Peyer's patch (tissue), 4 donors: ENCODE measurements around the gene URB2. TPM values are rescaled to one million over a fixed set of nuclear protein-coding genes. Genes with fewer than 3 reads are reported as not detected.

Experiments used
- DNase-seq, 3 donors: peaks; one replicate each; pipeline ENCODE4 v3.0.0-alpha.2; 2017 to 2019
- H3K27ac ChIP-seq, 4 donors: fragments of 200-600 bp; sonication (generic); one replicate each; pipeline ENCODE4 v1.5.1; 2016 to 2019
- H3K27me3 ChIP-seq, 2 donors: fragments of 200-600 bp; sonication (generic); one replicate each; pipeline ENCODE4 v1.5.1; 2019
- H3K36me3 ChIP-seq, 3 donors: fragments of 200-600 bp; sonication (generic); one replicate each; pipeline ENCODE4 v1.5.1; 2016 to 2019
- H3K4me1 ChIP-seq, 4 donors: fragments of 200-600 bp; sonication (generic); one replicate each; pipeline ENCODE4 v1.5.1; 2016 to 2019
- H3K4me3 ChIP-seq, 4 donors: fragments of 200-600 bp; sonication (generic); 1 replicate in 3 of 4; 2 replicates in 1 of 4; pipeline ENCODE4 v1.5.1; 2016 to 2019; ENCODE audit warnings: mild to moderate bottlenecking in 1 of 4
- H3K9me3 ChIP-seq, 4 donors: fragments of 200-600 bp; sonication (generic); one replicate each; pipeline ENCODE4 v1.5.1; 2016 to 2019; ENCODE audit warnings: mild to moderate bottlenecking in 1 of 4
- POLR2A ChIP-seq, 2 donors: fragments of 450-650 bp; IDR thresholded peaks; one replicate each; pipeline ENCODE4 v1.5.1; 2017; ENCODE audit warnings: antibody characterized with exemption in 2 of 2, mild to moderate bottlenecking in 2 of 2, moderate library complexity in 2 of 2
- total RNA-seq, 4 donors: library from RNA; depleted of rRNA; stranded (reverse); fragments of >200 nt; gene quantifications; one replicate each; pipeline ENCODE4 v1.1.0, GENCODE V29; 2016
- TF ChIP-seq, protein P1 (sequence below), 6 experiments: fragments of 450-650 bp in 4 of 6; fragments of 200-600 bp in 2 of 6; sonication (generic) in 1 of 6; IDR thresholded peaks; one replicate each; pipeline ENCODE4 v1.5.1; 2017 to 2019; ENCODE audit warnings: antibody characterized with exemption in 6 of 6, mild to moderate bottlenecking in 3 of 6, moderate library complexity in 1 of 6

The URB2 gene
- total RNA-seq, 4 donors from 2014 or later, result 3.7 to 10.7 (median 8.3) TPM

DNA sequence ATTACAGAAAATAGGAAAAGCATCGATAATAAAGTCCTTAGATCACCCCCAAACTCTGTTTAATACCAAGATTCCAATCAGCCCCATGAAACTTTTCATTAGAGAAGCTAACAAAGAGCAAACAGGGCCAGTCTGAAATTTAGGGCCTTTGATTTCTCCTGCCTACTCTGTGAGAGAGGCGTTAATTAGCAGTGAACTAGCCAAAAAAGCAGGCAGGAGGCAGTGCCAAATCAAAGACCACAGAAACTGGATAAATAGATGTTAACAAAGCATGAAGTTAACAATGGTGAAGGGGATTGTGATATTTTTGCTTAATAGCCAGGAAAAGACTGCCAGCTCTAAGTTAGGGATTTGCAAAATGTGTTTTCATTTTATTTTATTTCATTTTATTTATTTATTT lies 11.3 kb upstream of the URB2 start:
- TF ChIP-seq, protein P1, sequence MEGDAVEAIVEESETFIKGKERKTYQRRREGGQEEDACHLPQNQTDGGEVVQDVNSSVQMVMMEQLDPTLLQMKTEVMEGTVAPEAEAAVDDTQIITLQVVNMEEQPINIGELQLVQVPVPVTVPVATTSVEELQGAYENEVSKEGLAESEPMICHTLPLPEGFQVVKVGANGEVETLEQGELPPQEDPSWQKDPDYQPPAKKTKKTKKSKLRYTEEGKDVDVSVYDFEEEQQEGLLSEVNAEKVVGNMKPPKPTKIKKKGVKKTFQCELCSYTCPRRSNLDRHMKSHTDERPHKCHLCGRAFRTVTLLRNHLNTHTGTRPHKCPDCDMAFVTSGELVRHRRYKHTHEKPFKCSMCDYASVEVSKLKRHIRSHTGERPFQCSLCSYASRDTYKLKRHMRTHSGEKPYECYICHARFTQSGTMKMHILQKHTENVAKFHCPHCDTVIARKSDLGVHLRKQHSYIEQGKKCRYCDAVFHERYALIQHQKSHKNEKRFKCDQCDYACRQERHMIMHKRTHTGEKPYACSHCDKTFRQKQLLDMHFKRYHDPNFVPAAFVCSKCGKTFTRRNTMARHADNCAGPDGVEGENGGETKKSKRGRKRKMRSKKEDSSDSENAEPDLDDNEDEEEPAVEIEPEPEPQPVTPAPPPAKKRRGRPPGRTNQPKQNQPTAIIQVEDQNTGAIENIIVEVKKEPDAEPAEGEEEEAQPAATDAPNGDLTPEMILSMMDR (IDR thresholded peaks at IDR 0.05), result no peak
- no peak for TF ChIP-seq POLR2A (IDR thresholded peaks at IDR 0.05)
- DNase-seq, result no peak
- no peaks in the 10 kb centered on the region for H3K9me3 ChIP-seq
- H3K27me3 ChIP-seq, result no peaks in the 10 kb centered on the region
- H3K27ac ChIP-seq, result no peak overlapping the region
- H3K4me3 ChIP-seq, result no peak overlapping the region
- H3K4me1 ChIP-seq, result no peaks in the 10 kb centered on the region
- H3K36me3 ChIP-seq, result peaks cover 0 to 47% (median 0%) of the 10 kb centered on the region in 3 donors

DNA sequence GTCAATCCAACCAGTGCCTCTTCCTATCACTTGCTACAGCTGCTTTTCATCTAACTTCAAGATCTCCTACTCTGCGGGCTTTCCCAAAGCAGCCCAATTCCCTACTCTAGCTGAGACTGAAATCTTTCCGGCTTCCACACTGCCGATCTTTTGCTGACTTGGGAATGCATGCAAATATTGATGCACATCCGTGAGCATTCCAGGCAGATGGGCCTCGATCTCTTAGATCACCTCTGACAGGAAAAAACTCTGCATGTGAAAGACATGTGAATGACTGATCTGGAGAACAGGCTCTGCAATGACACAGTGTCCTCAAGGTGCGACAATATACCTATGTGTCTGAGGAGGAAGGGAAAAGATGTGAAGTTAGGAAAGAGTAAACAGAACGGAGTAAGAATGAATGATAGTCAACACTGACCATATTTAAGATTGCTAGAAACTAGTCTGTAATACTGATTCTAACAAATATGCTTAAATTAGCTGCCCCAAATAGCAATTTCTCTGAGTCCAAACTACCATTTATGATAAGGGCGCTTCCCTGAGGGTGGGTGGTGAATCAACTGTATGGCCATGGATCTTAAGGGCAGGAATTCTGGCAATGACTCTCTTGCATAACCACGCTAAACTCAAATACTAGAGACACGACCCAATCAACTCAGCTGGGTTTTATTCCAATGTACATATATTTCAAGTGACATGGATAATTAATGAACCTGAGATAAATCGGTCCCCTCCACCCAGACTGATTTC lies 8.5 kb upstream of the URB2 start:
- H3K4me3 ChIP-seq, result no peak overlapping the region
- H3K36me3 ChIP-seq, result peaks cover 0 to 19% (median 0%) of the 10 kb centered on the region in 3 donors
- H3K27me3 ChIP-seq, result no peaks in the 10 kb centered on the region
- H3K9me3 ChIP-seq, result no peaks in the 10 kb centered on the region
- no peak overlapping the region for H3K27ac ChIP-seq
- H3K4me1 ChIP-seq, result no peaks in the 10 kb centered on the region
- no peak for DNase-seq
- TF ChIP-seq, protein P1 (IDR thresholded peaks at IDR 0.05), result no peak
- TF ChIP-seq POLR2A (IDR thresholded peaks at IDR 0.05), result no peak

DNA sequence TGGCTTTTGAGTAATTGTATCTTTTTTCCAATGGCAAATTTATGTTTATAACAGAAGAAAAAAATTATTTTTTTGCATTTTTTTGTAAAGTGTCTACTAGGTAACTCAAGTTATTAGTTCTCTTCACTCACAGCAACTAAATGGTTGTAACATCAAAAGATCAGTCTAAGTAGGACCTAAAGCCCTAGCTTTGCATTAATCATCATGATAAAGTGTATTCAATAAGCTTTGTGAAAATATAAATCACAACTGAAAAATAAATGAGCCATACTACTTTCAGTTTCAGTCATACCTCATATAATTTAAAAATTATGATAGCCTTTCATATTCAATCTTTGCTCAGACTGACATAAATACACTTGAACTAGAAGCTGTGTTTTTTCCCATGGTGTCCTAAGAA lies 7.0 kb upstream of the URB2 start:
- Histone ChIP-seq H3K4me1 (peaks cover 0 to 4% (median 0%) of the 10 kb centered on the region in 4 donors), H3K27me3 (no peaks in the 10 kb centered on the region), H3K27ac (no peak overlapping the region), H3K4me3 (no peak overlapping the region), H3K36me3 (peaks cover 0 to 5% (median 0%) of the 10 kb centered on the region in 3 donors), H3K9me3 (no peaks in the 10 kb centered on the region)
- no peak for DNase-seq
- TF ChIP-seq POLR2A (IDR thresholded peaks at IDR 0.05), result no peak
- TF ChIP-seq, protein P1 (IDR thresholded peaks at IDR 0.05), result no peak

- Histone ChIP-seq H3K4me3 (no peak overlapping the region), H3K27me3 (no peaks in the 10 kb centered on the region), H3K36me3 (no peaks in the 10 kb centered on the region), H3K4me1 (peaks cover 0 to 10% (median 5%) of the 10 kb centered on the region in 4 donors), H3K9me3 (no peaks in the 10 kb centered on the region), H3K27ac (no peak overlapping the region)
- TF ChIP-seq POLR2A (IDR thresholded peaks at IDR 0.05), result no peak
- TF ChIP-seq, protein P1 (IDR thresholded peaks at IDR 0.05), result no peak
- no peak for DNase-seq
These were observed 6.4 kb upstream of the URB2 start for GRCh38 chr1:229619614-229620013.

DNA sequence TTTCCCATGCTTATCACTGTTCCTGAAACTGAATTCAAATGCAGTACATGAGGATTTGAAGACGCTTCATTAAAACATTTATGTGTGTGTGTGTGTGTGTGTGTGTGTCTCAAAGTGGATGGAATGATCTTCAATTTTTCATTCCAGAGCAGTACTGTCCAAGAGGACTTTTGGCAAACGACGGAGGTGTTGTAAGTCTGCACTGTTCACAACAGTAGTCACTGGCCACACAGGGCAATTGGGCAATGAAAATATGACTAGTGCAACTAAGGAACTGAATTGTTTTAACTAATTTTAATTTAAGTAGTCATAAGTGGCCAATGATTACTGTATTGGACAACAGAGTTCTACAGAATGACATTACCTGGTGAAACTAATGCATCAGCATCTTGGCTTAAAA lies 5.2 kb upstream of the URB2 start:
- no peaks in the 10 kb centered on the region for H3K27me3 ChIP-seq
- H3K9me3 ChIP-seq, result no peaks in the 10 kb centered on the region
- no peak overlapping the region for H3K27ac ChIP-seq
- DNase-seq, result no peak
- H3K4me1 ChIP-seq, result peaks cover 0 to 14% (median 7%) of the 10 kb centered on the region in 4 donors
- H3K36me3 ChIP-seq, result no peaks in the 10 kb centered on the region
- TF ChIP-seq, protein P1 (IDR thresholded peaks at IDR 0.05), result no peak
- TF ChIP-seq POLR2A (IDR thresholded peaks at IDR 0.05), result no peak
- H3K4me3 ChIP-seq, result no peak overlapping the region
